HL-60 (cell line): Measurements from ENCODE around the gene SNCA.

Experiments
- DNase-seq, 2 experiments: peaks; one replicate each; pipeline ENCODE4 v3.0.0-alpha.2; 2010 to 2020; ENCODE audit warnings: low read depth in 1 of 2, low spot score in 1 of 2
- H3K27ac ChIP-seq: fragments of 250-450 bp; sonication (Bioruptor Pico); replicated peaks from 2 replicates; pipeline ENCODE4 v1.5.1; 2020; ENCODE audit warnings: mild to moderate bottlenecking, moderate library complexity
- H3K27me3 ChIP-seq: fragments of 250-450 bp; sonication (Bioruptor Pico); 2 replicates; pipeline ENCODE4 v1.5.1; 2021; ENCODE audit warnings: mild to moderate bottlenecking, moderate library complexity; ENCODE audit not compliant: insufficient read depth, poor library complexity, severe bottlenecking
- H3K4me3 ChIP-seq: replicated peaks from 2 replicates; pipeline ENCODE4 v1.5.1; 2011; ENCODE audit warnings: mild to moderate bottlenecking, control low read depth, low read length; ENCODE audit not compliant: insufficient read depth
- CTCF ChIP-seq: IDR thresholded peaks from one replicate; pipeline ENCODE4 v1.5.1; 2011; ENCODE audit warnings: low read length, control low read depth, inconsistent platforms; ENCODE audit not compliant: insufficient read depth
- GABPA ChIP-seq: IDR thresholded peaks from 2 replicates; pipeline ENCODE4 v1.6.1; 2012; ENCODE audit warnings: low read depth
- POLR2AphosphoS5 ChIP-seq: IDR thresholded peaks from 2 replicates; pipeline ENCODE4 v1.6.1; 2012; ENCODE audit warnings: low read depth
- REST ChIP-seq: IDR thresholded peaks from 2 replicates; pipeline ENCODE4 v1.6.1; 2012; ENCODE audit warnings: low read depth; ENCODE audit not compliant: insufficient replicate concordance
- SPI1 ChIP-seq: IDR thresholded peaks from 2 replicates; pipeline ENCODE4 v1.6.1; 2012; ENCODE audit warnings: low read depth, mild to moderate bottlenecking, borderline replicate concordance

The SNCA gene

GRCh38 chr4:89754531-89754930 lies 82.4 kb downstream of the SNCA start:
- DNase-seq = no peak
- no peak overlapping the region for H3K27ac ChIP-seq
- H3K4me3 ChIP-seq = no peak overlapping the region
- TF ChIP-seq REST = no peak
- no peak for TF ChIP-seq POLR2AphosphoS5
- TF ChIP-seq CTCF = no peak
- TF ChIP-seq GABPA = no peak
- no peak for TF ChIP-seq SPI1
- H3K27me3 ChIP-seq = no peaks in the 10 kb centered on the region

DNA sequence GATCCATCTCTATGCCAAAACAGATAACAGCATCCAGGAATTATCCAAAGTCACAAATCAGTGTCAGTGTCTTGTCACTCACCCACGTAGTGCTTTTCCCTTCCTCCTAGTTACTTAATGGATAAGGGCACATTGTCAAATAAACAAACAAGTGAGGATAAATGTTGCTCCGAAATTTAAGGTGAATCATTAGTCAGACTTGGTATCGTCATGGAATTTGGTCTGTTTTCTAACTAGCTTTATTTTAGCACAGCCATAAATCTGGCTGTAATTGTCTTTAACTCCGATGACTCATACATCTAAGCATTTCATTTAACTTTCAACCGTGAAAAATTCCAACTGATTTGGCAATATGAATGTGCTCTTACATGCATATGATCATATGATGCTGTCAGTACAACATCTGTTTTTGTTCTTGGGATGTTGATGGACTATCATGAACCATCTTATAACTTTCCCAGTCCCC lies 83.3 kb downstream of the SNCA start:
- H3K27me3 ChIP-seq = no peaks in the 10 kb centered on the region
- H3K27ac ChIP-seq = no peak overlapping the region
- TF ChIP-seq SPI1 (no peak), CTCF (no peak), GABPA (no peak), POLR2AphosphoS5 (no peak), REST (no peak)
- no peak overlapping the region for H3K4me3 ChIP-seq
- DNase-seq = no peak

DNA sequence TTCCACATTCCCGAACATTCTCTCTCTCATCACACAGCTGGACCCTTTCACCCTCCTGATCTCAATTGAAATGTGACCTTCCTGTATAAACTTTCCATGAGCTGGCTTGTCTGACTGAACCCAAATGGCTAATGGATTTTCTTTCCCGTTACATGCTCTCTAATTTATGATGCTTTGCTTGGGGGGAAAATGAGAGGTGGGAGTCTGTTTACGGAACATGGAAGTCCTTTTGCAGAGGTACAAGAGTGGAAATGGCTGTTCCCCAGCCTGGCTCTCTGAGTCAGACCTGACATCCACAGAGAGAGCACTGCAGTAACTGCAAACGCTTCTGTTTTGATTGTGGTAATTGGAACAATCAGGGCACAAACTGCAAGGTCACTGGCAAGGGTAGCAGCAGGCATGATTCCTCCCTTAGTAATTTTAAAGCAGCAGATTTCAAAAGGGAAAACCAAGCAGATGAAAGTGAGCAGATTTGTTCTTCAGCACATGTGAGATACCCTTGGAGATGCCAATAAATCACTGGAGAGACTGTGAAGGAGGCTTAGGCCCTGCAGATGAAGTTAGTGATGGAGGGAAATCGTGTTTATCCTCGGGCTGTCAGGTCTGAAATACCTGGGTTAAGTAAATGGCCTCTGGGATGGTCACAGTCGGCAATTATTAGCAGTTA lies 83.9 kb downstream of the SNCA start:
- no peak overlapping the region for H3K27ac ChIP-seq
- no peaks in the 10 kb centered on the region for H3K27me3 ChIP-seq
- no peak overlapping the region for H3K4me3 ChIP-seq
- no peak for DNase-seq
- TF ChIP-seq SPI1 = no peak
- TF ChIP-seq REST = no peak
- no peak for TF ChIP-seq GABPA
- TF ChIP-seq CTCF = no peak
- TF ChIP-seq POLR2AphosphoS5 = no peak
